Choroid plexus epithelial cell (primary cell): ENCODE measurements around the gene CATSPERZ.
A peak's percentile ranks its signal among the peaks of the same experiment; 100 is the strongest.

ENCODE experiments used
- DNase-seq: peaks from one replicate; pipeline ENCODE4 v3.0.0-alpha.2; 2010; ENCODE audit warnings: low read depth
- H3K4me3 ChIP-seq: 2 replicates; pipeline ENCODE4 v1.5.1; 2011; ENCODE audit warnings: low read depth, mild to moderate bottlenecking, control low read depth, low read length, moderate library complexity
- CTCF ChIP-seq: conservative IDR thresholded peaks from 2 replicates; pipeline ENCODE4 v1.5.1; 2011; ENCODE audit warnings: low read depth, mild to moderate bottlenecking, control low read depth, inconsistent platforms, low read length, moderate library complexity

The CATSPERZ gene

GRCh38 chr11:64264371-64264852, 35.7 kb upstream of the CATSPERZ start:
- no peak overlapping the region for H3K4me3 ChIP-seq
- TF ChIP-seq CTCF, result no peak
- no peak for DNase-seq

GRCh38 chr11:64265176-64266160, 34.7 kb upstream of the CATSPERZ start:
- H3K4me3 ChIP-seq, result no peak overlapping the region
- no peak for DNase-seq
- TF ChIP-seq CTCF, result no peak

- TF ChIP-seq CTCF, result no peak
- DNase-seq, result no peak
- H3K4me3 ChIP-seq, result no peak overlapping the region
Observed at GRCh38 chr11:64266339-64266738, 33.8 kb upstream of the CATSPERZ start.

- no peak for DNase-seq
- H3K4me3 ChIP-seq, result no peak overlapping the region
- no peak for TF ChIP-seq CTCF
Observed at GRCh38 chr11:64267207-64267945, 32.8 kb upstream of the CATSPERZ start.

- no peak for DNase-seq
- peak overlapping the region; percentile 70 for H3K4me3 ChIP-seq
- no peak for TF ChIP-seq CTCF
Observed at GRCh38 chr11:64268025-64268892, 31.9 kb upstream of the CATSPERZ start.

- peak overlapping the region; percentile 70 for H3K4me3 ChIP-seq
- TF ChIP-seq CTCF, result no peak
- DNase-seq, result peak; percentile 60
Observed at GRCh38 chr11:64268893-64269539, 31.1 kb upstream of the CATSPERZ start.
